GM20431 (cell line): ENCODE results near the gene PLXNA3.

Experiments used
- in situ Hi-C: fragments of 300-500 bp; cut with MseI, MboI; formaldehyde crosslinking; loops from one replicate; pipeline ENCODE4 v1.15.0; 2020; ENCODE audit warnings: low sequenced_read_pairs; ENCODE audit not compliant: unreplicated experiment

PLXNA3 gene

DNA sequence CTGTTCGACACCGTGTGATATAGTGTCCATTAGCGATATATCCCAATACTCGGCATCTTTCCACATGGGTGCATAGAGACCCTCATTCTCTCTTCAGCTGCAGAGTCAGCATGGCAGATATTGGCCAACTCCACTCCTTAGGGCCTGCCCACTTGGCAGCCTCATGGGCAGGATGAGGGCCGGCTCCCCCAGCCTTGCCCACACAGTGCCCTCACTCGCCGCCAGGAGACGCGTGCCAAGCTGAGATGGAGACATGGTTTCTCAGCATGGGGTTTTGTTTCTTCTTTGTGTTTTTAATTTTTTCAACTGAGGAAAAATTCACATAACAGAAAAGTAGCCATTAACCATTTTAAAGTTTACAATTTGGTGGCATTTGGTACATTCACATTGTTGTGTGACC, 5.3 kb upstream of the PLXNA3 start:
- in situ Hi-C loops, result no loop called here

DNA sequence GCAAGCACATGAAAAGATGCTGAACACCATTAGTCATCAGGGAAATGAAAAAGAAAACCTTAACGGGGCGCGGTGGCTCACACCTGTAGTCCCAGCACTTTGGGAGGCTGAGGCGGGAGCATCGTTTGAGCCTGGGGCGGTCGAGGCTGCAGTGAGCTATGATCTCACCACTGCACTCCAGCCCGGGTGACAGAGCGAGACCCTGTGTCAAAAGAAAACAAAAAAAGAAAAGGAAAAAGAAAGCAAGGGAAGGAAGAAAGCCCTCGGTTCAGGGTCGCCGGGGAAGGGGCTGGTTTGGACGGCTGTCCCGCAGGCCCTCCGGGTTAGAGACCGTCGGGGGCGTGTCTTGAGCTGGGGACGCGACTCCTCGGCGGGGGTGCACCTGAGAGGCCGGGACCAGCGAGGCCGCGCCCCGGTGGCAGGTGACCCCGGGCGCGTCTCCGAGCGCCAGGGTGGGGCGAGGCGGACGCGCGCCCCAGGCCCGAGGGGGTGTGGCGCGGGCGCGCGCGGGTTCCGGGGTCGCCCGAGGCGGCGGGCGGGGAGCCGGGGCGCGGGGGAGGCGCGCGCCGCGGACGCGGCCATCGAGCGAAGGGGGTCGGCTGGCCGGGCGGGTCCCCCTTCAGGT, 478 bp upstream of the PLXNA3 start:
- in situ Hi-C loops, result no loop called here

DNA sequence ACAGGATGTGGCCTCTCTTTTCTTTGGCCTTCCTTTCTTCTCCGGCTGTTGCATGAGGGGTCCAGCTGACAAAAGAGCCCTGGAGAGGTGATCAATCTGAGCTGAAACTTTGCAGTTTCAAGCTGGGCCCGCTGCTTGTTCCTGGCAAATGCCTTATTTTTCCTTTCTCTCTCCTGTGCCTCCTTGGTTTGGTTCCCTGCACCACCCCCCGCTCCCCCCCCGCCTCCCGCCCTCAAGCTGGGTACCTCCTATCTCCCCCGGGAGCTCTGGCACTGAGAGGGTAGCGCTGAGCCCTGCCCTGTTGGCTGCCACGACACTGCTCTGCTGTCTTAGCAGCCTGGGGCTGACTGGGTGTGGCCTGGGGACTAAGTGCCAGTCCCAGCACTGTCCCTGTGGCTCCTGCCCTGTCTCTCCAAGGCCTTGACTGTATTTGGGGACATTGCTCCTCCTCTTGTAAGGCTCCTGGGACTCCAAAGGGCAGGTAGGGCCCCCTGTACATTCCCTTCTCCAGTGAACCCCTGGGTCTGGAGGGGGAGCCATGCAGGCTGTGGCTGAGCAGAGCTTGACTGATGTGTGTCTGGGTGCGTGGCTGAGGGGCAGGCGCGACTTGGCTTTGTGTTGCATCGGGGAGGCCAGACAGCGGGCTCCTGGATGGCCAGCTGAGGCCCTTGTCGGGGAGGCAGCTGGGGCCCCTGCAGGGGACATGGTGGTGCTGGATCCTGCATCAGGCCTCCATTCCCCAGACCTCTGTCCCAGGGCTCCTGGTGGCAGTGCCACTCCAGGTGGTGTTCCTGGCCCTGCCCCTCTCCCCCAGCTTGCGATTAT, 1.1 kb downstream of the PLXNA3 start:
- in situ Hi-C loops, result no loop called here

DNA sequence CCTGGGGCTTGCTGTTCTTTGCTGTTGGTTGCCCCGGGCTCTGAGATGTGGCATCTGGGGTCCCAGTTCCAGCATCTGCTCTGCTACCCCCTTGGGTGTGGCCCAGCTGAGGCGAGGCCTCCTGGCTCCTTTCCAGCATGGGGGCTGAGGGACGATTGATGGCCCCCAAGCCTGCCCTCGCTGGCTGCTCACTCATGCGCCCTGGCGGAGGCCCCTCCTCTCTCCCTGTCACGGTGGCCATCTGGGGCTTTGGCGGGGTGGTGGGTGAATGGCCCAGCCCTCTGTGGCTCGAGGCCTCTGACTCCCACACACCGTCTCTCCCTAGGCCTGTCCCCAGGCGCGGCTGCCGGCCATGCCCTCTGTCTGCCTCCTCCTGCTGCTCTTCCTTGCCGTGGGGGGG, 1.8 kb downstream of the PLXNA3 start:
- in situ Hi-C loops, result no loop called here

- in situ Hi-C loops, result no loop called here
Observed at GRCh38 chrX:154460326-154460725, 2.2 kb downstream of the PLXNA3 start.

- in situ Hi-C loops, result no loop called here
Observed at GRCh38 chrX:154462396-154462795, 4.3 kb downstream of the PLXNA3 start.

DNA sequence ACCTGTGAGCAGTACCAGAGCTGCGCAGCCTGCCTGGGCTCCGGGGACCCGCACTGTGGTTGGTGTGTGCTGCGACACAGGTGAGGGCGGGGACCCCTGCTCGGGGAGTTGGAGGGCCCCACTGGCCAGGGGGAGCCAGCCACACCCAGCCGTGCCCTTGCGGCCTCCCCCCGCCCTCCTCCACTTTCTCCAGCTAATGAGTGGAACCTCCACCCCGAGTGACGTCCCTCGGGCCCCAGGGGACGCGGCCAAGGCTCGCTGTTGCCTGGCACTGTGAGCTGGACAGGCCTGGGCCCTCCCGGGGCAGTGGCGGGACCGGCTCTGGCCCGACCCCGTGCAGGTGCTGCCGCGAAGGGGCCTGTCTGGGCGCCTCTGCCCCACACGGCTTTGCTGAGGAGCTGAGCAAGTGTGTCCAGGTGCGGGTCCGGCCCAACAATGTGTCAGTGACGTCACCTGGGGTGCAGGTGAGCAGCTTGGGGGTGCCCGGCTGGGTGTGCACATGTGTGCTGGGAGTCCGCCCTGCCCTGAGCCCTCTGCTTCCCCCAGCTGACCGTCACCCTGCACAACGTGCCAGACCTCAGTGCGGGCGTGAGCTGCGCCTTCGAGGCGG, 5.6 kb downstream of the PLXNA3 start:
- in situ Hi-C loops, result no loop called here

- in situ Hi-C loops, result no loop called here
Observed at GRCh38 chrX:154464806-154465365, 6.8 kb downstream of the PLXNA3 start.

DNA sequence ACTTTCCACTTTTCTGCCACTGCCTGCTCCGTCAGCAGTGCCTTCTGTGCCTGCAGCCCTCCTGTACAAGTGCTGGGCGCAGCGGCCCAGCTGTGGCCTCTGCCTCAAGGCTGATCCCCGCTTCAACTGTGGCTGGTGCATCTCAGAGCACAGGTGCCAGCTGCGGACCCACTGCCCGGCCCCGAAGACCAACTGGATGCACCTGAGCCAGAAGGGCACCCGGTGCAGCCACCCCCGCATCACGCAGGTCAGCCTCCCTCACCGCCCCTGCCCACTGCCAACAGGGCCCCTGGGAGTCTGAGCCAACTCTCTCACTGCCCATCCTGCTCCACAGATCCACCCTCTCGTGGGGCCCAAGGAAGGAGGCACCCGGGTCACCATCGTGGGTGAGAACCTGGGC, 7.5 kb downstream of the PLXNA3 start:
- in situ Hi-C loops, result no loop called here

GRCh38 chrX:154466036-154466435, 8.0 kb downstream of the PLXNA3 start:
- in situ Hi-C loops, result no loop called here

GRCh38 chrX:154466907-154467306, 8.8 kb downstream of the PLXNA3 start:
- in situ Hi-C loops, result no loop called here

GRCh38 chrX:154467556-154467955, 9.5 kb downstream of the PLXNA3 start:
- in situ Hi-C loops, result no loop called here

- in situ Hi-C loops, result no loop called here
Observed at GRCh38 chrX:154468217-154468616, 10.1 kb downstream of the PLXNA3 start.

GRCh38 chrX:154469114-154469513, 11.0 kb downstream of the PLXNA3 start:
- in situ Hi-C loops, result no loop called here

- in situ Hi-C loops, result no loop called here
Observed at GRCh38 chrX:154469880-154470279, 11.8 kb downstream of the PLXNA3 start.

- in situ Hi-C loops, result no loop called here
Observed at GRCh38 chrX:154470434-154470833, 12.4 kb downstream of the PLXNA3 start.

DNA sequence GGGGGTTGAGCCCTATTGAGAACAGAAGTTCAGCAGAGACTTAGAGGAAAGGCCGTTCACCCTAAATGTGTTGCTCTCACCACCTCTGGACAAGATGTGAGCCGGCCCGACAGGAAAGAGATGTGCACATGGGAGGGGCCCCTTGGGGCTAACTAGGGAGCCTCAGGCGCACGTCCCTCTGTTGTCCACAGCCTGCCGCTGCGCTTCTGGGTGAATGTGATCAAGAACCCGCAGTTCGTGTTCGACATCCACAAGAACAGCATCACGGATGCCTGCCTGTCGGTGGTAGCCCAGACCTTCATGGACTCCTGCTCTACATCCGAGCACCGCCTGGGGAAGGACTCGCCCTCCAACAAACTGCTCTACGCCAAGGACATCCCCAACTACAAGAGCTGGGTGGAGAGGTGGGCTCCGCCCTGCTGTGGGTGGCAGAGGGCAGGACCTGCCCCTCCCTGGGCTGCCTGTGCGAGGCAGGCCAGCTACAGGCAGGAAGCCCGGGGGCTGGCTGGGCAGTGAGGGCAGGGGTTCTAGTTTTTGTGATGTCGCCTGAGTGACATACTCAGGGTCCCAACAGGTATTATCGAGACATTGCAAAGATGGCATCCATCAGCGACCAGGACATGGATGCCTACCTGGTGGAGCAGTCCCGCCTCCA, 13.0 kb downstream of the PLXNA3 start:
- in situ Hi-C loops, result no loop called here

- in situ Hi-C loops, result no loop called here
Observed at GRCh38 chrX:154471839-154472684, 14.0 kb downstream of the PLXNA3 start.
